Gastroesophageal sphincter (tissue), 3 donors: ENCODE results near the gene UBL4A.

Experiments
- CTCF ChIP-seq, 4 experiments: fragments of 200-600 bp in 2 of 4; fragments of 450-650 bp in 2 of 4; sonication (generic) in 1 of 4; IDR thresholded peaks; one replicate each; pipeline ENCODE4 v1.5.1; 2017 to 2019; ENCODE audit warnings: antibody characterized with exemption in 4 of 4, mild to moderate bottlenecking in 2 of 4, moderate library complexity in 2 of 4
- POLR2AphosphoS5 ChIP-seq: sonication (generic); formaldehyde crosslinking; IDR thresholded peaks from one replicate; pipeline ENCODE4 v1.6.1; 2017; ENCODE audit warnings: antibody characterized with exemption

GRCh38 chrX:154443479-154443910 lies 42.9 kb downstream of the UBL4A start:
- TF ChIP-seq CTCF (IDR thresholded peaks at IDR 0.05) (no peak), POLR2AphosphoS5 (no peak)
